ENCODE measurements around the gene AGPAT4.

AGPAT4 gene

DNA sequence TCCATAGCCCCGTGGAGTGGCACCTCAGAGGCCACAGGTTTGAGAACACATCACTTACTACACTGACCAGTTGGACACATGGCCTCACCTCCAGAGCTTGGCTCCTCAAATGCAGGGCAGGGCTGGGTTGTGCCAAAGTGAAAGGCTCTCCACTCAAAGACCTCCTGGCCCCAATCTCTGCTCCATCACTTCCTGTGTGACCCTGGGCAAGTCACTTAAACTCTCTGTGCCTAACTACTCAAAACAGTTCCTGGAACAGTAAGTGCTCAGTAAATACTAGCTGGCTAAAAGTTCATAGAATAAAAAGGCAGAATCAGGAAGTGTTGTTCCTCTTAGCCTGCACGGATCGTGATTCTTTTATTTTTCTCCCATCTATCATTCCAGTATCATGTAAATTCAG, 50.2 kb downstream of the AGPAT4 start:
- no peaks in the 10 kb centered on the region for H3F3A ChIP-seq (ENCODE audit: insufficient read depth, low read length)
- H3K9me3 ChIP-seq (replicated peaks; ENCODE audit: insufficient read depth, low read length) = no peaks in the 10 kb centered on the region
- no peaks in the 10 kb centered on the region for H3K9me2 ChIP-seq (replicated peaks; ENCODE audit: insufficient read depth, low read length)
- H3K9ac ChIP-seq (ENCODE audit: low read length) = no peak overlapping the region
- no peaks in the 10 kb centered on the region for H4K20me1 ChIP-seq (ENCODE audit: insufficient read depth, low read length)
- no peaks in the 10 kb centered on the region for H3K27me3 ChIP-seq (replicated peaks; ENCODE audit: insufficient read depth, low read length)
- H3K79me2 ChIP-seq (ENCODE audit: low read length) = no peaks in the 10 kb centered on the region
- TF ChIP-seq EZH2 (optimal IDR thresholded peaks at IDR 0.05; ENCODE audit: low read depth, low read length) (no peak), EZH2phosphoT487 (IDR thresholded peaks at IDR 0.05; ENCODE audit: low read length) (no peak)
- TF ChIP-seq, protein P1, sequence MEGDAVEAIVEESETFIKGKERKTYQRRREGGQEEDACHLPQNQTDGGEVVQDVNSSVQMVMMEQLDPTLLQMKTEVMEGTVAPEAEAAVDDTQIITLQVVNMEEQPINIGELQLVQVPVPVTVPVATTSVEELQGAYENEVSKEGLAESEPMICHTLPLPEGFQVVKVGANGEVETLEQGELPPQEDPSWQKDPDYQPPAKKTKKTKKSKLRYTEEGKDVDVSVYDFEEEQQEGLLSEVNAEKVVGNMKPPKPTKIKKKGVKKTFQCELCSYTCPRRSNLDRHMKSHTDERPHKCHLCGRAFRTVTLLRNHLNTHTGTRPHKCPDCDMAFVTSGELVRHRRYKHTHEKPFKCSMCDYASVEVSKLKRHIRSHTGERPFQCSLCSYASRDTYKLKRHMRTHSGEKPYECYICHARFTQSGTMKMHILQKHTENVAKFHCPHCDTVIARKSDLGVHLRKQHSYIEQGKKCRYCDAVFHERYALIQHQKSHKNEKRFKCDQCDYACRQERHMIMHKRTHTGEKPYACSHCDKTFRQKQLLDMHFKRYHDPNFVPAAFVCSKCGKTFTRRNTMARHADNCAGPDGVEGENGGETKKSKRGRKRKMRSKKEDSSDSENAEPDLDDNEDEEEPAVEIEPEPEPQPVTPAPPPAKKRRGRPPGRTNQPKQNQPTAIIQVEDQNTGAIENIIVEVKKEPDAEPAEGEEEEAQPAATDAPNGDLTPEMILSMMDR (IDR thresholded peaks at IDR 0.05; ENCODE audit: low read length) = no peak
- H3K36me3 ChIP-seq (replicated peaks; ENCODE audit: insufficient read depth, low read length) = no peaks in the 10 kb centered on the region
- H3K4me1 ChIP-seq (ENCODE audit: low read length) = 0 out of 2 replicates have a peak, but pooled peaks cover 4% of the 10 kb centered on the region
- no peak overlapping the region for H3K4me3 ChIP-seq (ENCODE audit: low read length)
- H3K4me2 ChIP-seq (ENCODE audit: low read depth, low read length) = no peak overlapping the region
- no peak overlapping the region for H2AFZ ChIP-seq (ENCODE audit: low read length)
- DNase-seq = no peak
- no peak overlapping the region for H3K27ac ChIP-seq (ENCODE audit: low read length)

DNA sequence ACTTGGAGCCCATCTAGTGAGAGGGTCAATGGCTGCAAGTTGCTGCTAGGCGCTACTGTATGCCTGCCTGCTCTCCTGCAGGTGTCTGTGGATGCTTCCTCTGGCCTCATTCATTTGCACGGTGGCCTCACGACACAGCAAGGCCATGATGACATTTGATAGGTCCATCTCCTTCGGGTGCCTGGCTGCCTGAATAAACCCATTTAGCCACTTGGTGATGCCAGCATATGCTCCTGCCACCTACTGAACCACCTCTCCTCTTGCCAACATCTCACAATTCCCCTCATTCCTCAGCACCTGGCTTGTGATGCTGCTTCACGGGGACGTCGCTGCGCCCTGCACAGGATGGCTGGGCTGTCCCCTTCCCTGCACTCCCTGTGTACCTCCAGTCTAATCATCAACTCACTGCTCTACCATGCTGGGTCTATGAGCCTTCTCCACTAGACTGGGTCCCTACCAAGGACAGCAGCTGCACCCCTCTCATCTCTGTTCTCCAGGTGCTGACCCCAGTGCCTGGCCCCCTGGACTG, 51.1 kb downstream of the AGPAT4 start:
- no peak overlapping the region for H3K27ac ChIP-seq (ENCODE audit: low read length)
- 0 out of 2 replicates have a peak, but pooled peaks cover 4% of the 10 kb centered on the region for H3K4me1 ChIP-seq (ENCODE audit: low read length)
- DNase-seq = no peak
- no peaks in the 10 kb centered on the region for H3K79me2 ChIP-seq (ENCODE audit: low read length)
- no peaks in the 10 kb centered on the region for H3K9me3 ChIP-seq (replicated peaks; ENCODE audit: insufficient read depth, low read length)
- H3K36me3 ChIP-seq (replicated peaks; ENCODE audit: insufficient read depth, low read length) = no peaks in the 10 kb centered on the region
- H3K4me3 ChIP-seq (ENCODE audit: low read length) = no peak overlapping the region
- H3K27me3 ChIP-seq (replicated peaks; ENCODE audit: insufficient read depth, low read length) = no peaks in the 10 kb centered on the region
- H3K9me2 ChIP-seq (replicated peaks; ENCODE audit: insufficient read depth, low read length) = no peaks in the 10 kb centered on the region
- no peak overlapping the region for H3K4me2 ChIP-seq (ENCODE audit: low read depth, low read length)
- TF ChIP-seq, protein P1 (IDR thresholded peaks at IDR 0.05; ENCODE audit: low read length) = no peak
- no peak for TF ChIP-seq EZH2 (optimal IDR thresholded peaks at IDR 0.05; ENCODE audit: low read depth, low read length)
- TF ChIP-seq EZH2phosphoT487 (IDR thresholded peaks at IDR 0.05; ENCODE audit: low read length) = no peak
- H2AFZ ChIP-seq (ENCODE audit: low read length) = no peak overlapping the region
- no peak overlapping the region for H3K9ac ChIP-seq (ENCODE audit: low read length)
- H4K20me1 ChIP-seq (ENCODE audit: insufficient read depth, low read length) = no peaks in the 10 kb centered on the region
- H3F3A ChIP-seq (ENCODE audit: insufficient read depth, low read length) = no peaks in the 10 kb centered on the region

- Histone ChIP-seq H3K9me3 (replicated peaks; ENCODE audit: insufficient read depth, low read length) (no peaks in the 10 kb centered on the region), H3K27ac (ENCODE audit: low read length) (no peak overlapping the region), H3K4me2 (ENCODE audit: low read depth, low read length) (no peak overlapping the region), H2AFZ (ENCODE audit: low read length) (no peak overlapping the region), H3K4me3 (ENCODE audit: low read length) (no peak overlapping the region), H3K9me2 (replicated peaks; ENCODE audit: insufficient read depth, low read length) (no peaks in the 10 kb centered on the region), H4K20me1 (ENCODE audit: insufficient read depth, low read length) (no peaks in the 10 kb centered on the region), H3K36me3 (replicated peaks; ENCODE audit: insufficient read depth, low read length) (no peaks in the 10 kb centered on the region), H3K4me1 (ENCODE audit: low read length) (no peaks in the 10 kb centered on the region), H3K79me2 (ENCODE audit: low read length) (no peaks in the 10 kb centered on the region), H3K9ac (ENCODE audit: low read length) (no peak overlapping the region), H3F3A (ENCODE audit: insufficient read depth, low read length) (no peaks in the 10 kb centered on the region), H3K27me3 (replicated peaks; ENCODE audit: insufficient read depth, low read length) (no peaks in the 10 kb centered on the region)
- TF ChIP-seq, protein P1 (IDR thresholded peaks at IDR 0.05; ENCODE audit: low read length) = no peak
- TF ChIP-seq EZH2phosphoT487 (IDR thresholded peaks at IDR 0.05; ENCODE audit: low read length) (no peak), EZH2 (optimal IDR thresholded peaks at IDR 0.05; ENCODE audit: low read depth, low read length) (no peak)
- no peak for DNase-seq
Measured at GRCh38 chr6:161220346-161220745, 53.5 kb downstream of the AGPAT4 start.
